IPS DF 4.7 (cell line): ENCODE data around the gene ACTR1A.

Experiments
- DNase-seq: peaks from one replicate; pipeline ENCODE4 v3.0.0-alpha.2; 2013; ENCODE audit warnings: low spot score; ENCODE audit errors: extremely low read depth

ACTR1A gene

GRCh38 chr10:102431452-102432124, 70.9 kb downstream of the ACTR1A start:
- DNase-seq: no peak

GRCh38 chr10:102429468-102429867, 73.0 kb downstream of the ACTR1A start:
- no peak for DNase-seq
